ENCODE measurements around the gene TMPRSS5.

- TF ChIP-seq GATA2 (IDR thresholded peaks at IDR 0.05; ENCODE audit: low read depth, low read length) (peak; percentile 78), GATA3 (IDR thresholded peaks at IDR 0.05; ENCODE audit: low read depth, low read length) (no peak; the same call in 1 of the 2 replicates)
Measured at GRCh38 chr11:113644605-113645004, 61.5 kb downstream of the TMPRSS5 start.
